ENCODE data around the gene SREBF2. TPM values are rescaled to one million over a fixed set of nuclear protein-coding genes. Genes with fewer than 3 reads are reported as not detected.

The SREBF2 gene
- total and polyA plus RNA-seq, 2 of the 8 experiments (the other 6 are each of a cell fraction or from before 2014, with no cell fraction given): 125 to 144 TPM

GRCh38 chr22:41943661-41944209, 110.8 kb downstream of the SREBF2 start:
- DNase-seq (ENCODE audit: low read depth in 1 of 2, low spot score in 2 of 2) (no peak), FAIRE-seq (no peak)
- Histone ChIP-seq H2BK20ac (ENCODE audit: low read length) (no peak overlapping the region), H3K36me3 (ENCODE audit: control insufficient read depth in 2 of 4, insufficient read depth in 4 of 4, low read length in 3 of 4) (peaks cover 24 to 46% (median 42%) of the 10 kb centered on the region in 4 experiments), H3K79me1 (ENCODE audit: low read depth, low read length) (peaks cover 11% of the 10 kb centered on the region), H2BK120ac (replicated peaks; ENCODE audit: low read depth, low read length) (no peak overlapping the region), H3K9me3 (ENCODE audit: insufficient read depth in 2 of 2, low read depth in 1 of 2, low read length in 1 of 2) (no peaks in the 10 kb centered on the region), H3K56ac (replicated peaks; ENCODE audit: insufficient read length, low read depth, low read length) (no peak overlapping the region), H3K23me2 (ENCODE audit: low read depth, low read length) (peaks cover 8% of the 10 kb centered on the region), H3K18ac (ENCODE audit: extremely low read depth, low read length) (no peak overlapping the region), H4K20me1 (replicated peaks in 1 of 2; ENCODE audit: control insufficient read depth in 1 of 2, insufficient read depth in 2 of 2, low read length in 2 of 2) (peaks cover 10 to 18% of the 10 kb centered on the region in 2 experiments), H3K79me2 (ENCODE audit: control insufficient read depth in 1 of 2, insufficient read depth in 2 of 2, low read length in 2 of 2) (peaks cover 0 to 9% of the 10 kb centered on the region in 2 experiments; a peak in 1 of 4 replicates), H2BK12ac (ENCODE audit: low read depth, low read length) (no peak overlapping the region), H2AK5ac (ENCODE audit: low read depth, low read length) (no peak overlapping the region), H2BK15ac (ENCODE audit: low read length) (no peak overlapping the region), H3K9ac (replicated peaks in 1 of 4; ENCODE audit: extremely low read depth in 1 of 4, low read depth in 3 of 4, low read length in 3 of 4) (no peak overlapping the region), H3K14ac (ENCODE audit: insufficient read length) (no peak overlapping the region), H3K4me3 (ENCODE audit: extremely low read depth in 1 of 4, insufficient read depth in 2 of 4, low read depth in 3 of 4, low read length in 4 of 4) (no peak overlapping the region), H4K8ac (ENCODE audit: extremely low read depth, insufficient read depth, low read length) (no peak overlapping the region), H3K4me1 (replicated peaks in 1 of 4; ENCODE audit: control insufficient read depth in 3 of 4, insufficient read depth in 4 of 4, low read length in 3 of 4) (peaks cover 5 to 10% (median 6%) of the 10 kb centered on the region in 4 experiments), H3K27ac (ENCODE audit: low read depth, low read length) (no peak overlapping the region), H4K91ac (replicated peaks; ENCODE audit: insufficient read length, low read length) (no peak overlapping the region), H3K27me3 (replicated peaks in 1 of 4; ENCODE audit: control insufficient read depth in 3 of 4, extremely low read depth in 1 of 4, insufficient read depth in 3 of 4, low read length in 3 of 4) (no peaks in the 10 kb centered on the region), H2BK5ac (ENCODE audit: low read depth, low read length) (no peak overlapping the region), H2AFZ (ENCODE audit: low read length) (no peak overlapping the region), H3K4me2 (ENCODE audit: insufficient read depth in 1 of 2, low read depth in 2 of 2, low read length in 2 of 2) (no peak overlapping the region), H3K4ac (replicated peaks; ENCODE audit: insufficient read length, low read depth, low read length) (no peak overlapping the region), H3K23ac (ENCODE audit: insufficient read length) (no peak overlapping the region), H4K5ac (ENCODE audit: insufficient read length, low read depth, low read length) (no peak overlapping the region)
- ChIA-PET POLR2A (ENCODE audit: partially characterized antibody) (interaction anchor here (0.8 to 1.8 kb wide), 4 partner anchors 9 to 38 kb away, joined by 3 to 10 read pairs (median 4); no protein-coding TSS in a partner anchor), CTCF (ENCODE audit: partially characterized antibody) (interaction anchor here (0.7 to 2.2 kb wide), 8 partner anchors 11 to 246 kb away, joined by 3 to 17 read pairs (median 3); partner anchors contain the start of genes MEI1 and TNFRSF13C)
- WGBS, 2 experiments (ENCODE audit: extremely low coverage in 1 of 2, insufficient coverage in 1 of 2, insufficient read length in 1 of 2, insufficient replicate concordance in 2 of 2, low coverage in 1 of 2, low lambda C conversion rate in 2 of 2, missing lambda C conversion rate in 1 of 2): 86% methylated on average over 9 of the region's 9 CpGs; no CpG with 5 or more reads in 1 of the 2 experiments
- TF ChIP-seq KDM1A (IDR thresholded peaks at IDR 0.05; ENCODE audit: borderline replicate concordance, low read length) (no peak), RBBP5 (IDR thresholded peaks at IDR 0.05; ENCODE audit: borderline replicate concordance, low read depth, low read length) (no peak), EGR1 (IDR thresholded peaks at IDR 0.05; ENCODE audit: borderline replicate concordance, low read depth, low read length) (no peak), POLR2AphosphoS5 (IDR thresholded peaks at IDR 0.05; ENCODE audit: low read depth, low read length) (no peak), JUND (IDR thresholded peaks at IDR 0.05; ENCODE audit: low read length) (no peak), ATF2 (IDR thresholded peaks at IDR 0.05; ENCODE audit: low read length) (no peak), TBP (IDR thresholded peaks at IDR 0.05; ENCODE audit: low read depth, low read length) (no peak), EZH2 (IDR thresholded peaks at IDR 0.05; ENCODE audit: low read depth, low read length, severe bottlenecking) (no peak), BRCA1 (IDR thresholded peaks at IDR 0.05; ENCODE audit: low read depth, low read length) (no peak)
- TF ChIP-seq, protein P1, sequence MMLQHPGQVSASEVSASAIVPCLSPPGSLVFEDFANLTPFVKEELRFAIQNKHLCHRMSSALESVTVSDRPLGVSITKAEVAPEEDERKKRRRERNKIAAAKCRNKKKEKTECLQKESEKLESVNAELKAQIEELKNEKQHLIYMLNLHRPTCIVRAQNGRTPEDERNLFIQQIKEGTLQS (IDR thresholded peaks at IDR 0.05; ENCODE audit: insufficient read depth, low read depth, low read length): no peak

Data from H1 (cell line).